Measurements from ENCODE around the gene PARD3B.
"Not testable (repeated sequence)": the region's sequence is repeated elsewhere in the genome, so short reads cannot be mapped to it uniquely, and the experiment has no call there.

PARD3B gene

DNA sequence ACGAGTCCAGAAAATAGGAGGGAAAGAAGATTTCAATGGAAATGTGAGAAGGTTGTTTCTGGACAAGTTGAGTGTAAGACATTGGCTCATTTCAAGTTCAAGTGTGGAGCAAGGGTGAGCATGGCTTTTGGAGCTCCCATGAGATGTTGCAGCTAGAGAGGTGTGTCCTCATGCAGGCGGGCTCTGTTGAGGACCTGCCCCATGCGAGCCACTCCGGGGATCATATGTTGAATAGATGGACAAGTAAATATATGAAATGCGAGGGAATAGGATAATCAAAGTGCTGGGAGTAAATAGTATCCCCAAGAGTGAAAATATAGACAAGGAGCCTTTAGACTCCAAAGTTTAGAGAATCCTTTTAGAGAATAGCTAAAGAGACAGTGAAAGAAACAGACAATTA, 936.6 kb downstream of the PARD3B start:
- no peak for DNase-seq (ENCODE audit: low spot score)
- FAIRE-seq: no peak

DNA sequence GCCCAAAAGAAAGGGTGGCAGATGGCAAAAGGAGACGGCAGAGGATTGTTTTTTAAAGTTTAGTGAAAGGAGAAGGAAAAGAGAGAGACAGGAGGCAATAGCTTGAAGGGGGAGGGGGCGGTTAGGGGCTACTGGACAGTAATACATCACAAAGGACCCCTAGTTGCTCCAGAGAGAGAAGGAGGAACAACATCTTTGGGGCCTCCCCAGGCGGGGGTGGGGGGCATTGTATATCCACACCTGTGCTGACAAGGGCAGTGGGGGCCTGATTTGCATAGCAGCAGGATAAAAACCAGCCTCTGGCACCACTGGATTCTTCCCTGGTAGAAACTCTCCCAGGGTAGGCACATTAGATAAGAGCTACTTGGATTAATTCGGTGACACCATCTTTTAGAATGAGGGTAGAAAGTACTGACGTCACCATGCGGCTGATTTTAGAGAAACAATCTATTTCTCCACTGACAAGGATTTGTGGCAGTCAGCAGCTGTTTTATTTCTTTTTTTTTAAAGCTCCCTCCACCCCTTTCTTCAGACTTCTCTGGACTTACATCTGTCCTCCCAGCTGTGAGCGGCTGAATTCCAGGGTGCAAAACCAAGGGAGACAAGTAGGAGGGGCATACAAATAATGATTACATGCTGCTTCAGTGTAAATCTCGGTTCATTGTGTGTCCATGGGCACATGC, 937.3 kb downstream of the PARD3B start:
- FAIRE-seq (no peak), DNase-seq (ENCODE audit: low spot score) (no peak)

DNA sequence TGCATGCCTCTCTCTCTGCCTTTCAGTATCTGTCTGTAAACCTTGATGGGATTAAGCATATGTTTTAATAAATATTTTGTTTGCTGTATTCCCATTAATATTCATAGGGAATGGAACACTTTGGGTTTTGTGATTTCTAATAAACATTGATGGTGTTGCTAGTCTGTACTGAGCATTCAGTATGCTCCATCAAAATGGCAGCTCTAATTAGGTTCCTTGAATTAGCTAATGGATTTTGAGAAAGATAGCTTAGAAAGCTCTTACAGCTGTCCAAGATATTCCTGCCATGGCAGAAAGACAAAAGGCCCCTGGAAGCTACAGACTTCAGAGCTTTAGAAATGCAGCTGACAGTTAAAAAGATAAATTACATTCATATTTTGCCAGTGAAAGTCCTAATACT, 937.8 kb downstream of the PARD3B start:
- no peak for DNase-seq (ENCODE audit: low spot score)
- FAIRE-seq: no peak

DNA sequence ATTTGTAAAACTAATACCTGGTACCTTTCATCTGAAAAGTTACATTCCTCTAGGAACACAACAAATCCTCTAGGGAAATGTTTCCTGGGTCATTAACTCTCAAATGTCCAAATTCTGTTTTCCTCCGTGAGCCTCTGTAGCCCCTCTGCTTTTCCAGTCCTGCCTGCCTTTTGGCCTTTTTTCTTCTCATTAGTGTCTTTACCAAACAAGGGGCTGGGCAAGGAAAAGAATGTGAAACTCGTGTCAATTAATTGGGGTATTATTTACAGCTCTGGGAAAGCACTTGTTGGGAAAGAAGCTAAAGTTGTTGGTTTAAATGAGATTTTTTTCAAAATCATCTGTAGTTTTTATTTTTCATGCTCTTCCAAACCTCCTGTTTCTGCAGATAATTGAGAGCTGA, 938.9 kb downstream of the PARD3B start:
- DNase-seq (ENCODE audit: low spot score) (no peak), FAIRE-seq (no peak)

DNA sequence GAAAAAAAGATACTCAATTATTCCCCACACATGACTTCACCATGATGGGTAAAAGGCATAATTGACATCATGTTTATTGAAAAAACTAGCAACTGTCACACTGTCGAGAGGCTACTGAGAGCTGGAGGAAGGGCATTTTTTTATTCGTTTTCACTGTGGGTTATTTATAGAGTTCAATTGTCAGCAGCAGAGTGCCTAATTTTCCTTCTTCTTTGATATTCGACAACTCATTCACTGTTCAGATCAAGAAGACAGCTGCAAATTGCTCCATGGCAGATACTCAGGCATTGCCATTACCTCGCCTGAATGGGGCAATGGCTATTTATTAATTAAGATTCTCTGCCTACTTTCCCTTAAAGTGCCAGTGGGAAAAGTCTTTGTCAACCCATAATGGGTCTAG, 939.5 kb downstream of the PARD3B start:
- no peak for DNase-seq (ENCODE audit: low spot score)
- FAIRE-seq: no peak

DNA sequence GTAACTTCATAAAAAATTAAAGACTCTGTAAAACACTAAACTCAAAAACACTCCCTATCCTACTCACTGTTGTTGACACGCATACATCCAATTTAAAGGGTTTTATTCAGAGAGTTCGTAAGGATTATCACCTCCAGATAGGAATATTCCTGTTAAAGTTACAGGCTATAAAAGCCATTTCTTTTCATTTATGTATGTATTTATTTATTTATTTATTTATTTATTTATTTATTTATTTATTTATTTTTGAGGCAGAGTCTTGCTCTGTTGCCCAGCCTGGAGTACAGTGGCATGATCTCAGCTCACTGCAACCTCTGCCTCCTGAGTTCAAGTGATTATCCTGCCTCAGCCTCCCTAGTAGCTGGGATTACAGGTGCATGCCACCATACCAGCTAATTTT, 948.3 kb downstream of the PARD3B start:
- FAIRE-seq; DNase-seq (ENCODE audit: low spot score): not testable (repeated sequence)

DNA sequence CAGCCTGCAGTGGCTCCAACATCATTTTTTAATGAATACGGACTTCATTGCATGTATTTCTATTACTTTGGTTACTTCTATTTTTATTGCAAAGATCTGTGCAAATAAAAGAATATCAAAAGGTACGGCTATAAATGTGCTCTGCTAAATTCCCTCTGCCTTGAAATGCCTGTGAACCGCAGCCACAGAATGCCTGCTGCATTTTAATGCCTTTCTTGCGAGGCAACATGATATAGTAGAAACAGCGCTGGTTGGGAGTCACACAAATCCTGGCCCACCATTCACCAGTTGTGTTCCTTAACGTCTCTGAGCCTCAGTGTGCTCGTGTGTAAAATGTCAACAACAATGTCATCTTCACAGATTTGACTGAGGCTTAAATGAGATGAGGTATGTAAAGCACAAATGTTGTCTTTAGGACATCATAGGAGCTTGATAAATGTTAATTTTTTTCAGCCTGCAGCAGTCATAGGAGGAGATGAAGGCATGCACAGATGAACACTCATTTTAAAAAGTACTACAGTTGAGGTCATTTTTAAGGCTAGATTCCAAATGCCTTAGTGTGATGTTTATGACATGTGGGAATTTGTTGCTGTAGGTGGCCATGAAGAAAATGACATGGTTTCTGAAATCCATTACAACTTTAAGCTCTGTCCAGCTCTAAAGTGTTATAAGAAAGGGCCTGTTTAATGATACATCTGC, 949.4 kb downstream of the PARD3B start:
- DNase-seq (ENCODE audit: low spot score): no peak
- no peak for FAIRE-seq

DNA sequence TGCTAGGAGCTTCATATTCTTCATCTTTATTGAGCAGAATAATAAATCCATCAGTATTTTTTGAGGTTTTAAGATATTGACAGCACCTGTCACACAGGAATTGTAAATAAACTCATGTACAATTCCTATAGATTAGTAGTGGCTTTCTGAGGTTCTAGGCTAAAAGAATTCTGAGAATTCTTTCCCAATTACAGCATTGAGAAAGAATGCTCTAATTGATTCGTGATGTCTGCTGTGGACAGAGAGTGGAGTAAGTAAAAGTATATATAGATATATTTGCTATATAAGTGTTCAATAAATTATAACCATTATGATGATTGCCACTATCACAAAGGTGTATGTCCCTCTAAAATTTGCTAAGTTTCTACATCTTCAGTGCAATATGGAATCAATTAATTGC, 950.5 kb downstream of the PARD3B start:
- FAIRE-seq (no peak), DNase-seq (ENCODE audit: low spot score) (no peak)

DNA sequence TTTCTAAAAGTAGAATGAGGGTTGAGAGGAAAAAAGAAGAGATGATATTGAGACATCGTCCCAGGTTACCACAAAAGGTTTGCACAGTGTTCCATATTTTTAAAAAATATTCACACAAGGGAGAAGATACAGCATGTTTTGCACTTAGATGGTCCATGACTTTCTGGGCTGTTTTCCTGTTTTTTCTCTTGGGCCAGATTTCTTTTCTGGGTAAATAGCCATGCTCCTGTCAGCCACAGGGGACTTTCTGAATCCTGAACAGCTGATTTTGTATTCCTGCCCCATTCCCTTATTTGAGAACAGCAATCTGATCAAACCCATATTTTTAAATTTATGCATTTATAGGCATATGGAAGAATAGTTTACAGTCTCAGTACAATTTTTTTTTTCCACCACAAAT, 951.1 kb downstream of the PARD3B start:
- FAIRE-seq (no peak), DNase-seq (ENCODE audit: low spot score) (no peak)

DNA sequence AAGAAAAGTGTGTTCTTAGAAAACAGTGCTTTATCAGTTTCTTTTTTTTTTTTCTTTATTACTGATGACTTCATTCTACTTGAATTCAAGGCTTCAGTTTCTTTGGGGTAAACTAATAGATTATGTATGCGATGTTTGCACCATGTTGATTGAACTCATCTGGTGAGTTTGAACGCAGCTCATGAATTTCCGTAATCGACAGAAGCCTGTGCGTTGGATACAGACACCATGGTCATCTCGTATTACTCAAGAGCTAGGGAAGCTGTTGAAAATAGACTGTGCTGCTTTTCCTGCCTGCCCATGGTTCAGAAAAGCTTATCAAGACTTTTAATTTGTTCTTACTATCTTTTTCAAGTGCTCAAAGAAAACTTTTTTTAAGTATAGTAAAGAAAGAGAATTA, 951.5 kb downstream of the PARD3B start:
- no peak for DNase-seq (ENCODE audit: low spot score)
- no peak for FAIRE-seq

DNA sequence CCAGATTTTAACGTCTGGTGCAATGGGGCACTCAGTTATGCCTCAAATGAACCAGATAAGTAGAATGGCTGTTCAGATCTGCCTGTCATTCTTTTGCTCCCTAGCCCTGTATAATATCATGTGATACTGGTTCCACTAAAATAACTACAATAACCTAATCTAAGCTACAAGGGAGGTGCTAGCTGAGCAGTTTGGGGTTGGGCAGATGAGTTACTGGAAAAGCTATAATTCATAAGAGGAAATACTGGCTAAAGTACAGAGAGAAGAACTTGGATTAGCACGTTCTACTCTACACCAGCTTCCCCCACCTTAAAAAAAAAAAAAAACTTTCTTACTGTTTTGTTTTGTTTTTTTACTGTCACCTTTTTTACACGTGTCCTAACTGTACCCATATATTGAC, 953.7 kb downstream of the PARD3B start:
- no peak for FAIRE-seq
- DNase-seq (ENCODE audit: low spot score): no peak

DNA sequence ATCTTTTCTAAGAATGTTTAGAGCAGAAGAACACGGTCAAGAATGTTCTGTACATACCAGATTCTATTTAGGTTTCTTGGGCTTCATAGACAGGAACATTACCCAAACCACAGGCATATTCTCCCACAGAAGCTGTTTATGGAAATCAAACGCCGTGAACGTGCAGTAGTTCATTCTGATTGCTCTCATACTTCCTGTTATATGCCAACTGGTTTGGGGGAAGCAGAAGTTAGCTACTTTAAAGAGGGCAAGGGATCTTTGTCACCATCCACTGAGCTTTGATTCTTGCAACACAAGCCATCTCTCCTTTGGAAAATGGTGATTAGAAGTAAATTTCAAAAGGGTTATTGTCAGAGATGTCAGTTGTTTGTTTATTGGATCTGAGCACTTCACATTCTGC, 954.8 kb downstream of the PARD3B start:
- DNase-seq (ENCODE audit: low spot score): no peak
- FAIRE-seq: no peak

DNA sequence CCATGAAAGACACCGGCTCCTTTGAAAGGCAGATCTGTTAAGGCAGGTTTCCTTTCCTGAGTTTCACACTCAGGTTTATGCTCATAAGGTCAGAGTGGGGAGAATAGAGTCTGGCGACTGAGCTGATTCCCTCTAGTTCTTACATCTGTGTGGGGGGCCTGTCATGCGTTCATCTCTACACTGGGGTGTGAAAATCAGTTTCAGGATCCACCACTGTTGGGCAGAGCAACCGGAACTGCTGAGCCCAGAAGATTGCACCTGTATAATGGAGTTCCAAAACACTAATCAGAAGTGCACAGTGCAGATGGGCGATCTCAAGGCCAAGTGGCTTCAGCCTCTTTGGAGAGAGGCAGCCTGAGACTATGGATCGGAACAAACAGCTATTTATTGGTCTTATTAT, 955.7 kb downstream of the PARD3B start:
- DNase-seq (ENCODE audit: low spot score): no peak
- no peak for FAIRE-seq

DNA sequence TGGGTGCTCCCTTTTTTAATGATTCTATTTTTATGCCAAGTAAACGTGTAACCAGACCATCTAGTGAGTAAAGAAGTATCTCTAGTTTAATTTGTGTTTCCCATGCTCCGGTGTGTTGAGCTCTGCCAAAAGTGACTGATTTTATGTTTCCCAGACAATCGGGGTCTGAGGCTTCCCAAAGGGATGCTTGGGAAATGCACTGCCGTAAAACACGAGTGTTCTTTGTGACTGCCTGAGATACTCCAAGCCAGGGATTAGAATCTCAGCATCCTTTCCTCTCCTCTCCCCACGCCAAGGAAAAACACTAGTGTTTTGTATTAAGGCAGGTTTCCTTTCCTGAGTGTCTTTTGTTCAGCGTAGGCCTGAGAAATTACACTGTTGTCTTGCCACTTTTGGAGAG, 956.6 kb downstream of the PARD3B start:
- FAIRE-seq (no peak), DNase-seq (ENCODE audit: low spot score) (no peak)

DNA sequence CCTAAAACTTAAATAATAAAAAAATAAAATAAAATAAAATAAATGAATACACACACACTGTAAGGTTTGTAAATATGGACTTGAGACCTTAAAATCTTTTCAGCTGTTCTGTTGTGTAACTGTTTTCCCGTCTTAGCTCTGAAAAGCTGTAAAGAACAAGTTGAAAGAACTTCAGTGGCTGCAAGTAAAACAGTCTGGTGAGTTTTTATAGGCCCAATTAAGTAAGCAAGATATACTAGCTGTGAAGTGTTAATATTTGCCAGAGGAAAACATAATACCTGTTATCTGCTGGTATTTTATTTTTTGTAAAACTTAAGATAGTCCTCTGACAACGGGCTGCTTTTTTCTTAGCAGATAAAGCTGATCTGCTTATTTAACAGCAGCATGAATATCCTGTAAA, 960.1 kb downstream of the PARD3B start:
- DNase-seq (ENCODE audit: low spot score): no peak
- no peak for FAIRE-seq

DNA sequence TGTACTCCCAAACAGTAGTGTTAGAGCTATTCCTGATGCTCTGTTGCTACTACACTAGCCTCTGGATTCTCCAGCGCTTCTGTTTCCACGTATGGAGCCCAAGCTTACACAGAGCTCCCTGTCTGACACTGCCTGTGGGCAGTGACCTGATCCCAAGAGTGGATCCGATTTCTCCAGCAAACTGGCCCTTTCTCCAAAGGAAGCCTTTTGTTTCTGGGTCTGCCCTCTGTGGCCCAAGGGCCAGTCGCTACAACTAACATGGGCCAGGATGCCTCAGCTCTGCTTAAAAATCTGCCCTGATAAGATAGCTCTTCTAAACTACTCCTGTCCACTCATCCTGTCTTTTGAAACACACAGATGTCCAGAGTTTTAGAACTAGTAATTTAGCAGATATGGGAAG, 964.4 kb downstream of the PARD3B start:
- FAIRE-seq (no peak), DNase-seq (ENCODE audit: low spot score) (no peak)

DNA sequence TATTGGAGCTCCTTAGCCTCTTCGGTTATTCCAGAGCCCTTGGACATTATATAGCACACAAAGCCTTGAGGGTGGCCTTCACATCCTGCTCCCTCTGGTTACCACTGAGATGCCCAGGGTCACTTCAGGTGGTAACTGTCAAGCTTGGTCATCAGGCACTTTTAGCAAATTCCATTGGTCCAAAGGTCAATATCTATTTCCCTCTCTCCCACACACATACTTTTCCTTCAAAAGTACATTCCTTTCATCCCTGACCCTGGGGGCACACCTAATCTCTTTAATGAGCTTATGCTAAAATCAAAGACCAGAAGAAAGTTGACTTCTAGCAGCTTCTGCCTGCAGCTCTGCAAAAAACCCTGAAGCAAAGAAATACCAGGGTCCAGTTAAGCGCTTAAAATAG, 965.1 kb downstream of the PARD3B start:
- DNase-seq (ENCODE audit: low spot score): no peak
- no peak for FAIRE-seq

DNA sequence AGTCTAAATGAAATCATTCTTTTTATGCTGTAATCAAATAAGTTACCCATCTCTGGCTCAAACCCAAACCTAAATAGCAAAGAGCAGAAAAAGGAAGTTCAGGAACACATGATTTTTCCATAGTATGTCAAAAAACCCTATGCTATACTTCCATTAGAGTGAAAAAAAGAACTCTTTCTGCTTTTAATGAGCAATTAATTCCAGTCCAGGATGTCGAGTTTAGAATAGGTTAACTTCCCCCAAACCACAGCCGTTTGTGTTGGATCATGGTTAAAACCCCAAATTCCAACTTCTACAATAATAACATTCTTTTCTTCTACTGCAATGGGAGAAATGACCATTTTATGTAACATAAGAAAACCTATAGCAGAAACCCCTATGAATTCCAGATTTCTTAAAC, 965.9 kb downstream of the PARD3B start:
- DNase-seq (ENCODE audit: low spot score) (no peak), FAIRE-seq (no peak)

DNA sequence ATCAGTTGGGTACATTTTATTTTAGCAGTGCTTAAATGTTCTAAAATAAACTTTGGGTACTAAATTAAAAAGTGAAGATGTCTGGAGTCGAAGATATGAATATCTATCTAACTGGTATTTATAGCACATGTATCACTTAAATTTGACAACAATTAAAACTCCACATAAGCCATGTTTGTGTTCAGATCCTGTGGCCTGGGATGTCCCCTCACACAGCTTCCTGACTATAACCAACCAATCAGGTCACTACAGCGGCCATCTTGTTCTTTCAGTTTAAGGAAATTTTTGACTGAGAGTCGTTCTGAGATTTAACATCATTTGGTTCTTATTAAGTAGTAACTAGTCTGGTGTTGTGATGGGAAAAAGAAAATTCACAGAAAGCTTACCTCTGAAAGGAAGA, 966.4 kb downstream of the PARD3B start:
- FAIRE-seq: no peak

DNA sequence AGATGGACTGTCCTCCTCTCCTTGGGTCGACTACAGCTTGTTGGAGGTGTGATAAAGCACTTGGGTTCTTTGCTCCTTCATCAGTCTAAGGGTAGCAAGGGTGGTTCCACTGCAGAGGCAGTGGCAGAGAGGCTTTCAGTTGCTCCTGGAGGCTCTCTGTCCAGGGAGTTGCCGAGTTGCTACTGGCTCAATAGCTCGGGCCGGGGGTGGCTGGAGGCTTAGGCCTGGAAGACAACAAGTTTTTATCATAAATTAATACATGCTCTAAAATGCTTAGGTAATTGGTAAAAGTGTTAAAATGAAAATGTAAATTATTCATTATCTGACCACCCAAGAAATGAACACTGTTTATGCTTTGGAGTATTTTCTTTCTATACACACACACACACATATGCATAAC, 975.0 kb downstream of the PARD3B start:
- no peak for DNase-seq (ENCODE audit: low spot score)
- no peak for FAIRE-seq

More for the DNA sequence above, 966.4 kb downstream of the PARD3B start:
- no peak for DNase-seq (ENCODE audit: low spot score)

DNA sequence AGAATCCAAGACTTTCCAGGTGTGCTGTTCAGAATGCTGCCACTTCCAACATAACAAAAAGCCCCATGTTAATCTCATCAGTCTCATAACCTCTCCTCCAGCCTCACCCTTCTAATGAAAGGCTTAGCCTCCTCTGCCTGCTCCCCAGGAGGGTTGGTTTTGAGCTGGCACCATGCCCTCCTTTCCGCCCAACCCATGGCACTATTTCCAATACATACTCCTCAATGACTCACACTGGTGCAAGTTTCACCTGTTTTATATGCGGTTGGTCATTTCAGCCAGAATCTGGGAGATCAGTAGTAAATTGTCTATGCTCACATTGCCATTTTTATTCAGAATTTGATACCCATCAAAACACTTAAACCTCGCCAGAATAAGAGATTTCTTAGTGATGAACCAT, 979.4 kb downstream of the PARD3B start:
- no peak for DNase-seq (ENCODE audit: low spot score)

DNA sequence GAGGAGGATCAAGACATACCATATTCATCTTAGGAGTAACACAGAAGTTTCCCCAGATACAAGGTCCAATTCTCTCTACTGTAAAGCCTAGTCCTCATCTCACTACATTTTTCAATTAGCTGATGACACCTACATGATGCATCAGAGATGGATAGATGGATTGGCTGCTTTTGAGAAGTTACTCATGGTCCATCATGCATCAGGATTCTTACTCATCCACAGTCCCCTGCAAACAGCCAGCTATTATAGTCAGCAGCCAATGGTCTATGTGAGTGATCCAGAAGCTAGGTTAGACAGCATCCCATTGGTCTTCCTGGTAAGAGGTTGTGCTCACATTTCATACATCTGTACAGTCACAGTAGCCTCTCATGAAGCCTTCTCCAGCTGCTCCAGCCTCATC, 982.5 kb downstream of the PARD3B start:
- DNase-seq (ENCODE audit: low spot score): peak; percentile 31
- FAIRE-seq: no peak

More for the DNA sequence above, 979.4 kb downstream of the PARD3B start:
- FAIRE-seq: no peak

DNA sequence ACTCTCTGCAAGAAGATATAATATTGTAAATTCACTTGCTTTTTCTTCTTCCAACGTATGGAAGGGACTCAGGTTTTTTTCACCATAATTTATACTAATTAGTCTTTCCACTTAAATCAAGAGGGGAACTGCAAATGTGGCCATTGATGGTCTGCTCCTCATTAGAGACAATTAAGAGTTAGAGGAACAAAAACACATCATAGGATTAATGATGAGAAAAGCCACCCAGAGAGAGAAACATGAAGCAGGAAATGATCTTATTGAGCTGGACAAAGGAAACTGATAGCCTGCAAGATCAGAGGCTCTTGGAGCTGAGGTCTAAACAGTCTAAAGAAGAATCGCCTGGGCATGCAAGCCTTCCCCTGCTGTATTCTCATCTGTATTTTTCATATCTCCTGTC, 985.8 kb downstream of the PARD3B start:
- FAIRE-seq (no peak), DNase-seq (ENCODE audit: low spot score) (no peak)

Data from RCC 7860 (cell line).